Measurements from ENCODE around the gene COQ4. TPM values are rescaled to one million over a fixed set of nuclear protein-coding genes. Genes with fewer than 3 reads are reported as not detected.

The COQ4 gene
- total RNA-seq, 1 donor, result 34.9 TPM

- H3K4me3 ChIP-seq (ENCODE audit: low read depth, low read length), result no peak overlapping the region
- DNase-seq (ENCODE audit: low read depth), result no peak
- no peak for TF ChIP-seq CTCF (IDR thresholded peaks at IDR 0.05; ENCODE audit: insufficient read depth, low read length)
These were observed 42.9 kb downstream of the COQ4 start for GRCh38 chr9:128365525-128365924.

GRCh38 chr9:128369024-128369706 is 46.5 kb downstream of the COQ4 start:
- H3K4me3 ChIP-seq (ENCODE audit: low read depth, low read length), result no peak overlapping the region
- no peak for TF ChIP-seq CTCF (IDR thresholded peaks at IDR 0.05; ENCODE audit: insufficient read depth, low read length)
- no peak for DNase-seq (ENCODE audit: low read depth)

- DNase-seq (ENCODE audit: low read depth), result no peak
- no peak for TF ChIP-seq CTCF (IDR thresholded peaks at IDR 0.05; ENCODE audit: insufficient read depth, low read length)
- H3K4me3 ChIP-seq (ENCODE audit: low read depth, low read length), result peak overlapping the region; percentile 94
These were observed 47.7 kb downstream of the COQ4 start for GRCh38 chr9:128370367-128370751.

GRCh38 chr9:128370752-128371629 is 48.4 kb downstream of the COQ4 start, which contains the start of gene URM1:
Gene URM1 (plus strand): TSS chr9:128371374. CDS start chr9:128371381, 7 bp downstream.
- no peak for TF ChIP-seq CTCF (IDR thresholded peaks at IDR 0.05; ENCODE audit: insufficient read depth, low read length)
- DNase-seq (ENCODE audit: low read depth), result peak; percentile 94
- peak within 1 kb of the TSS; percentile 100 for H3K4me3 ChIP-seq (ENCODE audit: low read depth, low read length)

- no peak for DNase-seq (ENCODE audit: low read depth)
- TF ChIP-seq CTCF (IDR thresholded peaks at IDR 0.05; ENCODE audit: insufficient read depth, low read length), result no peak
- H3K4me3 ChIP-seq (ENCODE audit: low read depth, low read length), result peak overlapping the region; percentile 100
These were observed 49.0 kb downstream of the COQ4 start for GRCh38 chr9:128371630-128372117.

- no peak for DNase-seq (ENCODE audit: low read depth)
- H3K4me3 ChIP-seq (ENCODE audit: low read depth, low read length), result peak overlapping the region; percentile 100
- TF ChIP-seq CTCF (IDR thresholded peaks at IDR 0.05; ENCODE audit: insufficient read depth, low read length), result no peak
These were observed 49.6 kb downstream of the COQ4 start for GRCh38 chr9:128372188-128372641.

All from fibroblast of the aortic adventitia (primary cell).